HepG2 (cell line): Measurements from ENCODE around the gene GBP4. TPM values are rescaled to one million over a fixed set of nuclear protein-coding genes. Genes with fewer than 3 reads are reported as not detected.

ENCODE experiments used
- ATAC-seq: fragments of 200-7000 bp; cut with Tn5 transposase; 3 replicates; pipeline ENCODE4 v1.9.1; 2020; ENCODE audit warnings: mild to moderate bottlenecking, moderate library complexity
- BruUV-seq: library from RNA; stranded (reverse); fragments of 400-500 nt; replicated peaks from 2 replicates; lab custom pipeline; 2021; lab: Mats Ljungman, UMichigan
- CTCF ChIA-PET: fragments of 300-600 bp; formaldehyde crosslinking; extraction: SDS; loops from one replicate; lab custom pipeline; 2021; ENCODE audit warnings: low total read pairs, inconsistent platforms, low intra/inter-chr PET ratio; lab: Yijun Ruan, JAX
- POLR2A ChIA-PET: fragments of 350-600 bp; sonication (Branson Sonifier 250); formaldehyde crosslinking; loops from one replicate; lab custom pipeline; 2020; ENCODE audit warnings: antibody characterized with exemption, inconsistent platforms; lab: Yijun Ruan, JAX
- DNase-seq: peaks from one replicate; pipeline ENCODE4 v3.0.0-alpha.2; 2015; ENCODE audit warnings: low spot score
- FAIRE-seq: peaks from 3 replicates; lab custom pipeline; 2011; peaks lifted over from hg19 to GRCh38; lab: Jason Lieb, UNC
- H2AFZ ChIP-seq: one replicate; pipeline ENCODE4 v1.6.1; 2011; ENCODE audit warnings: low read length, inconsistent platforms
- H3K27ac ChIP-seq: fragments of 300-600 bp; 3 replicates; pipeline ENCODE4 v1.8.0; 2011; ENCODE audit warnings: mixed run types, mild to moderate bottlenecking, mixed read lengths, low read length, inconsistent platforms; ENCODE audit not compliant: insufficient read depth; ENCODE audit errors: extremely low read length
- H3K27me3 ChIP-seq, 2 experiments: fragments of 200-600 bp in 1 of 2; 2 replicates in 1 of 2; 3 replicates in 1 of 2; pipeline versions ENCODE4 v1.6.0 to v1.8.0; 2011; ENCODE audit warnings: low read length in 2 of 2, mild to moderate bottlenecking in 2 of 2, moderate library complexity in 2 of 2, inconsistent platforms in 1 of 2; ENCODE audit not compliant: insufficient read depth in 2 of 2, control insufficient read depth in 1 of 2
- H3K36me3 ChIP-seq, 2 experiments: fragments of 200-600 bp in 1 of 2; replicated peaks in 1 of 2; 2 replicates in 1 of 2; 3 replicates in 1 of 2; pipeline versions ENCODE4 v1.5.1 to v1.8.0; 2011; ENCODE audit warnings: low read length in 2 of 2, inconsistent platforms in 1 of 2; ENCODE audit not compliant: insufficient read depth in 2 of 2, control insufficient read depth in 1 of 2
- H3K4me1 ChIP-seq: 2 replicates; pipeline ENCODE4 v1.5.1; 2012; ENCODE audit warnings: low read length, inconsistent platforms; ENCODE audit not compliant: insufficient read depth
- H3K4me2 ChIP-seq: 2 replicates; pipeline ENCODE4 v1.6.0; 2011; ENCODE audit warnings: low read depth, low read length, inconsistent platforms
- H3K4me3 ChIP-seq, 3 experiments: fragments of 200-600 bp in 1 of 3; sonication (generic), shearing (Covaris generic) in 1 of 3; replicated peaks in 1 of 3; 2 replicates each; pipeline ENCODE4 v1.5.1; 2011 to 2016; ENCODE audit warnings: low read length in 3 of 3, inconsistent platforms in 2 of 3, low read depth in 2 of 3, mild to moderate bottlenecking in 2 of 3, control low read depth in 1 of 3, mixed read lengths in 1 of 3; ENCODE audit not compliant: insufficient read depth in 1 of 3
- H3K79me2 ChIP-seq: one replicate; pipeline ENCODE4 v1.6.1; 2011; ENCODE audit warnings: low read length, inconsistent platforms; ENCODE audit not compliant: insufficient read depth
- H3K9ac ChIP-seq: 2 replicates; pipeline ENCODE4 v1.6.0; 2011; ENCODE audit warnings: mild to moderate bottlenecking, low read depth, low read length, inconsistent platforms; ENCODE audit not compliant: insufficient read depth
- H3K9me3 ChIP-seq: 2 replicates; pipeline ENCODE4 v1.5.1; 2012; ENCODE audit warnings: mild to moderate bottlenecking, low read length
- H4K20me1 ChIP-seq: 2 replicates; pipeline ENCODE4 v1.6.0; 2011; ENCODE audit warnings: inconsistent platforms, mild to moderate bottlenecking, low read length, moderate library complexity; ENCODE audit not compliant: insufficient read depth
- KLF6 ChIP-seq: IDR thresholded peaks from 2 replicates; pipeline ENCODE4 v1.8.0; 2016; ENCODE audit warnings: missing biosample characterization, missing genetic modification reagents
- PRPF4 ChIP-seq: fragments of 200-400 bp; formaldehyde crosslinking; IDR thresholded peaks from 2 replicates; pipeline ENCODE4 v1.6.1; 2016; ENCODE audit warnings: low read length, low read depth; ENCODE audit not compliant: poor library complexity, severe bottlenecking
- SP2 ChIP-seq: sonication (generic); formaldehyde crosslinking; IDR thresholded peaks from 2 replicates; pipeline ENCODE4 v1.5.1; 2020; ENCODE audit warnings: mild to moderate bottlenecking, missing genetic modification reagents
- ZNF333 ChIP-seq: sonication (generic); formaldehyde crosslinking; IDR thresholded peaks from 2 replicates; pipeline ENCODE4 v1.4.0; 2020; ENCODE audit warnings: mild to moderate bottlenecking, missing genetic modification reagents, borderline replicate concordance
- ZNF430 ChIP-seq: sonication (generic); formaldehyde crosslinking; IDR thresholded peaks from 2 replicates; pipeline ENCODE4 v1.9.0; 2021; ENCODE audit warnings: mild to moderate bottlenecking, missing genetic modification reagents
- ZNF720 ChIP-seq: sonication (generic); formaldehyde crosslinking; IDR thresholded peaks from 2 replicates; pipeline ENCODE4 v1.4.0; 2020; ENCODE audit warnings: missing genetic modification reagents
- ZNF724P ChIP-seq: sonication (generic); formaldehyde crosslinking; IDR thresholded peaks from 2 replicates; pipeline ENCODE4 v1.8.0; 2022; ENCODE audit warnings: missing genetic modification reagents, borderline replicate concordance
- ZSCAN21 ChIP-seq: sonication (generic); formaldehyde crosslinking; IDR thresholded peaks from 2 replicates; pipeline ENCODE4 v1.8.0; 2022; ENCODE audit warnings: mild to moderate bottlenecking, missing genetic modification reagents, moderate library complexity, borderline replicate concordance
- WGBS: methylation state at CpG from one replicate; pipeline ENCODE4 v1.1.6; 2017; ENCODE audit warnings: low lambda C conversion rate; 5-methylcytosine and 5-hydroxymethylcytosine counted together
- in situ Hi-C: cut with HindIII; loops from 2 replicates; pipeline ENCODE4 v1.10.0; 2017; ENCODE audit warnings: low pct_unique_long_range_greater_than_20kb; ENCODE audit not compliant: extremely low pct_ligation_motif_present
- intact Hi-C: fragments of 100-400 bp; cut with micrococcal nuclease; formaldehyde crosslinking; loops from one replicate; pipeline ENCODE4 v1.10.0; 2022; ENCODE audit not compliant: unreplicated experiment
- polyA plus RNA-seq, 8 experiments: library from polyadenylated mRNA; depleted of rRNA in 3 of 8; stranded (reverse) in 7 of 8; unstranded in 1 of 8; fragments of >200 nt; fragmentation: Illumina TruSeq in 4 of 8; extraction: Trizol in 4 of 8; gene quantifications; 2 replicates each; pipeline versions ENCODE4 v1.2.1 to v1.2.3, GENCODE V29; 2011 to 2016; ENCODE audit warnings: low read depth in 4 of 8, missing spikeins in 1 of 8, mixed read lengths in 1 of 8; ENCODE audit not compliant: insufficient read depth in 1 of 8
- total RNA-seq, 5 experiments: library from RNA; depleted of rRNA; stranded (reverse); fragments of >200 nt; fragmentation: Illumina TruSeq; extraction: Trizol; gene quantifications; 2 replicates each; pipeline ENCODE4 v1.2.3, GENCODE V29; 2016; ENCODE audit warnings: low read depth in 1 of 5
- TF ChIP-seq, protein P1 (sequence below): sonication (generic); formaldehyde crosslinking; IDR thresholded peaks from 2 replicates; pipeline ENCODE4 v1.8.0; 2022; ENCODE audit warnings: mild to moderate bottlenecking, missing genetic modification reagents, moderate library complexity
- TF ChIP-seq, protein P2 (sequence below): fragments of 450-650 bp; IDR thresholded peaks from 2 replicates; pipeline ENCODE4 v1.6.1; 2016
- TF ChIP-seq, protein P3 (sequence below): sonication (generic); formaldehyde crosslinking; IDR thresholded peaks from 2 replicates; pipeline ENCODE4 v1.4.0; 2020; ENCODE audit warnings: missing genetic modification reagents
- TF ChIP-seq, protein P4 (sequence below): IDR thresholded peaks from 2 replicates; pipeline ENCODE4 v1.6.1; 2016; ENCODE audit warnings: low read depth

Gene GBP4
- total and polyA plus RNA-seq, 2 of the 13 experiments (the other 11 are each of a cell fraction or from before 2014, with no cell fraction given): not detected

DNA sequence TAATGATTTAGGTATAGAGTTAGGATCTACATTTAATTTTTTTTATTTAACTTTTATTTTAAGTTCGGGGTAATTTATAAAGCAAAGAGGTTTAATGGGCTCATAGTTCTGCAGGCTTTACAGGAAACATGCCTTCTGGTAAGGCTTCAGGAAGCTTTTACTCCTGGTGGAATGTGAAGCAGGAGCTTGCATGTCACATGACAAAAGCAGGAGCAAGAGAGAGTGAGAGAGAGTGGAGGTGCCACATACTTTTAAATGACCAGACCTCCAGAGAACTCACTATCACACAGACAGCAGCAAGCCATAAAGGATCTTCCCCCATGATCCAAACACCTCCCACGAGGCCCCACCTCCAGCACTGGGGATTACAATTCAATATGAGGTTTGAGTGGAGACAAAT is 55.3 kb downstream of the GBP4 start:
- Histone ChIP-seq H3K9ac (no peak overlapping the region), H2AFZ (no peak overlapping the region), H3K27me3 (no peaks in the 10 kb centered on the region), H3K4me2 (no peak overlapping the region), H3K36me3 (no peaks in the 10 kb centered on the region), H4K20me1 (no peaks in the 10 kb centered on the region), H3K4me3 (no peak overlapping the region), H3K27ac (no peak overlapping the region), H3K79me2 (no peaks in the 10 kb centered on the region), H3K9me3 (no peaks in the 10 kb centered on the region), H3K4me1 (no peaks in the 10 kb centered on the region)
- TF ChIP-seq ZSCAN21 (CRISPR knock-in tag) (no peak), PRPF4 (no peak), ZNF430 (CRISPR knock-in tag) (no peak), ZNF720 (no peak), ZNF724P (CRISPR knock-in tag) (no peak)
- TF ChIP-seq, protein P1, sequence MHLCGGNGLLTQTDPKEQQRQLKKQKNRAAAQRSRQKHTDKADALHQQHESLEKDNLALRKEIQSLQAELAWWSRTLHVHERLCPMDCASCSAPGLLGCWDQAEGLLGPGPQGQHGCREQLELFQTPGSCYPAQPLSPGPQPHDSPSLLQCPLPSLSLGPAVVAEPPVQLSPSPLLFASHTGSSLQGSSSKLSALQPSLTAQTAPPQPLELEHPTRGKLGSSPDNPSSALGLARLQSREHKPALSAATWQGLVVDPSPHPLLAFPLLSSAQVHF (CRISPR knock-in tag): no peak
- TF ChIP-seq, protein P2, sequence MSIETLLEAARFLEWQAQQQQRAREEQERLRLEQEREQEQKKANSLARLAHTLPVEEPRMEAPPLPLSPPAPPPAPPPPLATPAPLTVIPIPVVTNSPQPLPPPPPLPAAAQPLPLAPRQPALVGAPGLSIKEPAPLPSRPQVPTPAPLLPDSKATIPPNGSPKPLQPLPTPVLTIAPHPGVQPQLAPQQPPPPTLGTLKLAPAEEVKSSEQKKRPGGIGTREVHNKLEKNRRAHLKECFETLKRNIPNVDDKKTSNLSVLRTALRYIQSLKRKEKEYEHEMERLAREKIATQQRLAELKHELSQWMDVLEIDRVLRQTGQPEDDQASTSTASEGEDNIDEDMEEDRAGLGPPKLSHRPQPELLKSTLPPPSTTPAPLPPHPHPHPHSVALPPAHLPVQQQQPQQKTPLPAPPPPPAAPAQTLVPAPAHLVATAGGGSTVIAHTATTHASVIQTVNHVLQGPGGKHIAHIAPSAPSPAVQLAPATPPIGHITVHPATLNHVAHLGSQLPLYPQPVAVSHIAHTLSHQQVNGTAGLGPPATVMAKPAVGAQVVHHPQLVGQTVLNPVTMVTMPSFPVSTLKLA: no peak
- WGBS: 6% methylated on average over 2 of the region's 2 CpGs
- intact Hi-C loops (no loop called here), in situ Hi-C loops (no loop called here)
- ATAC-seq (no peak), DNase-seq (no peak), FAIRE-seq (no peak)
- POLR2A ChIA-PET: no interaction called here
- BruUV-seq: no TSS peak
- CTCF ChIA-PET: no interaction called here

DNA sequence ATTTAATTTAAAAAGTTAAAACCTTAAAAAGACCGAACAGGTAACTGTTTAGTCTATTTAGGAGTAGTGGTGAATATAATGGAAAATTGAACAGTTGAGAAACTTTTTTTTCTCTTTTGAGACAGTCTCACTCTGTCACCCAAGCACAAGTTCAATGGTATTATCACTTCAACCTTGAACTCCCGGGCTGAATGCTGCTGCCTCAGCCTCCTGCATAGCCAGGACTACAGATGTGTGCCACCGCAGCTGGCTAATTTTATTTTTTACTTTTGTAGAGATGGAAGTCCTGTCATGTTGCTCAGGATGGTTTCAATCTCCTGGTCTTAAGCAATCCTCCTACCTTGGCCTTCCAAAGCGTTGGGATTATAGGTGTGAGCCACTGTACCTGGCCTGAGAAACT is 56.6 kb downstream of the GBP4 start:
- ChIA-PET CTCF (no interaction called here), POLR2A (no interaction called here)
- Histone ChIP-seq H3K27me3 (no peaks in the 10 kb centered on the region), H3K4me3 (no peak overlapping the region), H4K20me1 (no peaks in the 10 kb centered on the region), H3K4me2 (no peak overlapping the region), H3K36me3 (no peaks in the 10 kb centered on the region), H3K27ac (no peak overlapping the region), H3K9me3 (no peaks in the 10 kb centered on the region), H3K4me1 (no peaks in the 10 kb centered on the region), H2AFZ (no peak overlapping the region), H3K79me2 (no peaks in the 10 kb centered on the region), H3K9ac (no peak overlapping the region)
- 0% methylated on average over 4 of the region's 4 CpGs for WGBS
- no peak for DNase-seq
- ATAC-seq: no peak
- no TSS peak for BruUV-seq
- in situ Hi-C loops (no loop called here), intact Hi-C loops (no loop called here)
- FAIRE-seq: no peak
- TF ChIP-seq ZNF333 (CRISPR knock-in tag) (no peak), SP2 (CRISPR knock-in tag) (no peak), KLF6 (CRISPR knock-in tag) (no peak)
- TF ChIP-seq, protein P3, sequence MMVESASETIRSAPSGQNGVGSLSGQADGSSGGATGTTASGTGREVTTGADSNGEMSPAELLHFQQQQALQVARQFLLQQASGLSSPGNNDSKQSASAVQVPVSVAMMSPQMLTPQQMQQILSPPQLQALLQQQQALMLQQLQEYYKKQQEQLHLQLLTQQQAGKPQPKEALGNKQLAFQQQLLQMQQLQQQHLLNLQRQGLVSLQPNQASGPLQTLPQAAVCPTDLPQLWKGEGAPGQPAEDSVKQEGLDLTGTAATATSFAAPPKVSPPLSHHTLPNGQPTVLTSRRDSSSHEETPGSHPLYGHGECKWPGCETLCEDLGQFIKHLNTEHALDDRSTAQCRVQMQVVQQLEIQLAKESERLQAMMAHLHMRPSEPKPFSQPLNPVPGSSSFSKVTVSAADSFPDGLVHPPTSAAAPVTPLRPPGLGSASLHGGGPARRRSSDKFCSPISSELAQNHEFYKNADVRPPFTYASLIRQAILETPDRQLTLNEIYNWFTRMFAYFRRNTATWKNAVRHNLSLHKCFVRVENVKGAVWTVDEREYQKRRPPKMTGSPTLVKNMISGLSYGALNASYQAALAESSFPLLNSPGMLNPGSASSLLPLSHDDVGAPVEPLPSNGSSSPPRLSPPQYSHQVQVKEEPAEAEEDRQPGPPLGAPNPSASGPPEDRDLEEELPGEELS (CRISPR knock-in tag): no peak
- TF ChIP-seq, protein P4, sequence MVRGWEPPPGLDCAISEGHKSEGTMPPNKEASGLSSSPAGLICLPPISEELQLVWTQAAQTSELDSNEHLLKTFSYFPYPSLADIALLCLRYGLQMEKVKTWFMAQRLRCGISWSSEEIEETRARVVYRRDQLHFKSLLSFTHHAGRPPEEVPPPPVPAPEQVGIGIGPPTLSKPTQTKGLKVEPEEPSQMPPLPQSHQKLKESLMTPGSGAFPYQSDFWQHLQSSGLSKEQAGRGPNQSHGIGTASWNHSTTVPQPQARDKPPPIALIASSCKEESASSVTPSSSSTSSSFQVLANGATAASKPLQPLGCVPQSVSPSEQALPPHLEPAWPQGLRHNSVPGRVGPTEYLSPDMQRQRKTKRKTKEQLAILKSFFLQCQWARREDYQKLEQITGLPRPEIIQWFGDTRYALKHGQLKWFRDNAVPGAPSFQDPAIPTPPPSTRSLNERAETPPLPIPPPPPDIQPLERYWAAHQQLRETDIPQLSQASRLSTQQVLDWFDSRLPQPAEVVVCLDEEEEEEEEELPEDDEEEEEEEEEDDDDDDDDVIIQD (CRISPR knock-in tag): no peak
